Mesothelial cell of epicardium (in vitro differentiated cells): ENCODE data around the gene HIPK1. TPM values are rescaled to one million over a fixed set of nuclear protein-coding genes. Genes with fewer than 3 reads are reported as not detected.

ENCODE experiments used
- DNase-seq, 2 experiments: peaks; one replicate each; pipeline ENCODE4 v3.0.0; 2021; ENCODE audit warnings: low spot score in 2 of 2; ENCODE audit not compliant: unreplicated experiment in 2 of 2
- H3K27ac Mint-ChIP-seq: 2 replicates; pipeline ENCODE4 v1.8.0; 2021; ENCODE audit warnings: mixed read lengths
- H3K27me3 Mint-ChIP-seq: 2 replicates; pipeline ENCODE4 v1.8.0; 2021; ENCODE audit warnings: low read depth, mixed read lengths
- H3K36me3 Mint-ChIP-seq: 2 replicates; pipeline ENCODE4 v1.8.0; 2021; ENCODE audit warnings: mixed read lengths
- H3K4me1 Mint-ChIP-seq: 2 replicates; pipeline ENCODE4 v1.8.0; 2021; ENCODE audit warnings: mixed read lengths
- H3K4me3 Mint-ChIP-seq: 2 replicates; pipeline ENCODE4 v1.8.0; 2021; ENCODE audit warnings: mild to moderate bottlenecking, moderate library complexity, mixed read lengths
- H3K9me3 Mint-ChIP-seq: 2 replicates; pipeline ENCODE4 v1.8.0; 2021; ENCODE audit warnings: mixed read lengths
- total RNA-seq: library from RNA; stranded (reverse); gene quantifications from 3 replicates; pipeline ENCODE4 v1.2.1, GENCODE V29; 2021
- TF ChIP-seq, protein P1 (sequence below): fragments of 200-600 bp; sonication (generic); IDR thresholded peaks from one replicate; pipeline ENCODE4 v1.5.0; 2021; ENCODE audit warnings: antibody characterized with exemption; ENCODE audit not compliant: unreplicated experiment

Gene HIPK1
- total RNA-seq, 1 donor from 2014 or later, result 43.9 TPM

DNA sequence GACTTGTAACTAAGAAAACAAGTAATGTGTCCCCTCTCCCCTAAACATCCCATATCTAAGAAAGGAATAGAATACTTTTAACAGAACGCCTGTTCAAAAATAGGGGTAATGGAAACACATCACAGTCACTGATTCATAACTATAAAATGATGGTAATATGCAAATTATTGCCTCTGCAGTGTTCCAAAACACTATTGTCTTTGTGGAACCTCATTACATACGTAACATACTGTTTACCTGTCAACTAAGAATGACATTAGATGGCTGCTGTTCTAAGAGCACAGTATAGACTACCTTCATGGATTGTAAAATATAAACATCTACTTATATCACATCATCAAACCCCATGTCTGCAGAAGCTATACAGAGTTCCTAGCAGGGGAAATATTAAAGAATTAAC lies 38.3 kb upstream of the HIPK1 start:
- no peak overlapping the region for H3K4me3 Mint-ChIP-seq
- H3K27me3 Mint-ChIP-seq, result no peaks in the 10 kb centered on the region
- no peak overlapping the region for H3K27ac Mint-ChIP-seq
- DNase-seq, result no peak
- no peaks in the 10 kb centered on the region for H3K9me3 Mint-ChIP-seq
- no peaks in the 10 kb centered on the region for H3K4me1 Mint-ChIP-seq
- TF ChIP-seq, protein P1, sequence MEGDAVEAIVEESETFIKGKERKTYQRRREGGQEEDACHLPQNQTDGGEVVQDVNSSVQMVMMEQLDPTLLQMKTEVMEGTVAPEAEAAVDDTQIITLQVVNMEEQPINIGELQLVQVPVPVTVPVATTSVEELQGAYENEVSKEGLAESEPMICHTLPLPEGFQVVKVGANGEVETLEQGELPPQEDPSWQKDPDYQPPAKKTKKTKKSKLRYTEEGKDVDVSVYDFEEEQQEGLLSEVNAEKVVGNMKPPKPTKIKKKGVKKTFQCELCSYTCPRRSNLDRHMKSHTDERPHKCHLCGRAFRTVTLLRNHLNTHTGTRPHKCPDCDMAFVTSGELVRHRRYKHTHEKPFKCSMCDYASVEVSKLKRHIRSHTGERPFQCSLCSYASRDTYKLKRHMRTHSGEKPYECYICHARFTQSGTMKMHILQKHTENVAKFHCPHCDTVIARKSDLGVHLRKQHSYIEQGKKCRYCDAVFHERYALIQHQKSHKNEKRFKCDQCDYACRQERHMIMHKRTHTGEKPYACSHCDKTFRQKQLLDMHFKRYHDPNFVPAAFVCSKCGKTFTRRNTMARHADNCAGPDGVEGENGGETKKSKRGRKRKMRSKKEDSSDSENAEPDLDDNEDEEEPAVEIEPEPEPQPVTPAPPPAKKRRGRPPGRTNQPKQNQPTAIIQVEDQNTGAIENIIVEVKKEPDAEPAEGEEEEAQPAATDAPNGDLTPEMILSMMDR, result no peak
- peaks cover 2% of the 10 kb centered on the region for H3K36me3 Mint-ChIP-seq

DNA sequence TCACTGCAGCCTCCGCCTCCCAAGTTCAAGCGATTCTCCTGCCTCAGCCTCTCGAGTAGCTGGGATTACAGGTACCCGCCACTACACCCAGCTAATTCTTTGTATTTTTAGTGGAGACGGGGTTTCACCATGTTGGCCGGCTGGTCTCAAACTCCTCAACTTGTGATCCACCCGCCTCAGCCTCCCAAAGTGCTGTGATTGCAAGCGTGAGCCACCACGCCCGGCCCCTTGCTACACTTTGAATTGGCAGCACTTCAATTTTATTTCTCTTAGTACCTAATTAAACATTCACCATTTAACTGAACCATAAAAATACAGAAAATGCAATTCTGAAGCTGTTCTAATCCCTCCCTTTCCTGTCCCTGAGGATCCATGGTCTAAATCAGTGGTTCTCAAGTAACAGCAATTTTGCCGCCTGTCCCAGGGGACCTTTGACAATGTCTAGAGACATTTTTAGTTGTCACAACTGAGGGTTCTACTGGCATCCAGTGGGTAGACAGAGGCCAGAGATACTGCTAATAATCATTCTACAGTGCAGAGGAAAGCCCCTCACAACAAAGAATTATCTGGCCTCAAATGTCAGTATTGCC lies 37.4 kb upstream of the HIPK1 start:
- Mint-ChIP-seq H3K36me3 (peaks cover 7% of the 10 kb centered on the region), H3K27me3 (no peaks in the 10 kb centered on the region), H3K4me3 (no peak overlapping the region), H3K27ac (no peak overlapping the region), H3K9me3 (no peaks in the 10 kb centered on the region), H3K4me1 (no peaks in the 10 kb centered on the region)
- TF ChIP-seq, protein P1, result no peak
- no peak for DNase-seq

DNA sequence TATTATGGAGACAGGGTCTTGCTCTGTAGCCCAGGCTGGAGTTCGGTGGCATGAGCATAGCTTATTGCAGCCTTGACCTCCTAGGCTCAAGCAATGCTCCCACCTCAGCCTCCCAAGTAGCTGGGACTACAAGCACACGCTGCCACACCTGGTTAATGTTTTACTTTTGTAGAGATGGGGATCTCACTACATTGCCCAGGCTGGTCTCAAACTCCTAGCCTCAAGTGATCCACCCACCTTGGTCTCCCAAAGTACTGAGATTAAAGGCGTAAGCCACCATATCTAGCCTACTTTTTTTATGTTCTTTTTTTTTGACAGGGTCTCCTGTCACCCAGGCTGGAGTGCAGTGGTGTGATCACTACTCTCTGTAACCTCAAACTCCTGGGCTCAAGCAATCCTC lies 35.9 kb upstream of the HIPK1 start:
- H3K4me1 Mint-ChIP-seq, result no peaks in the 10 kb centered on the region
- no peak overlapping the region for H3K4me3 Mint-ChIP-seq
- H3K36me3 Mint-ChIP-seq, result peaks cover 16% of the 10 kb centered on the region
- H3K9me3 Mint-ChIP-seq, result no peaks in the 10 kb centered on the region
- no peak overlapping the region for H3K27ac Mint-ChIP-seq
- no peak for DNase-seq
- no peaks in the 10 kb centered on the region for H3K27me3 Mint-ChIP-seq
- TF ChIP-seq, protein P1, result no peak

DNA sequence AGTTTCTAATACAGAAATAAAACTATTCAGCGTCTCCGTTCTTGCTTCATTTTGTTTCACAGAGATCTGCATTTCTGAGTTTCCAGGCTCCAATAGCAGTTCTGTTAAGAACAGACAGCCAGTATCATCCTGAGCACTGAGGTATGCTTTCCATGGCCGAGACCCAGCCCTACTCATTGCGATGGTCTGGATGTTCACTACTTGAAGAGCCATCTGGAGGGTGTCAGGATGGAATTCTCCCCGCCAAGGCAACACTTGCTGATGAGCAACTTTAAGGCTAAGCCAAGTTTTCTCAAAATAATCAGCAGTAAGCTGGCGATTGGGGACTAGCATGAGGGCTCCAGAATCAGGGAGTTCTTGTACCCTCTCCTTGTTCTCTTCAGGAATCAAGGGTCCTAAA lies 34.0 kb upstream of the HIPK1 start:
- H3K4me1 Mint-ChIP-seq, result no peaks in the 10 kb centered on the region

DNA sequence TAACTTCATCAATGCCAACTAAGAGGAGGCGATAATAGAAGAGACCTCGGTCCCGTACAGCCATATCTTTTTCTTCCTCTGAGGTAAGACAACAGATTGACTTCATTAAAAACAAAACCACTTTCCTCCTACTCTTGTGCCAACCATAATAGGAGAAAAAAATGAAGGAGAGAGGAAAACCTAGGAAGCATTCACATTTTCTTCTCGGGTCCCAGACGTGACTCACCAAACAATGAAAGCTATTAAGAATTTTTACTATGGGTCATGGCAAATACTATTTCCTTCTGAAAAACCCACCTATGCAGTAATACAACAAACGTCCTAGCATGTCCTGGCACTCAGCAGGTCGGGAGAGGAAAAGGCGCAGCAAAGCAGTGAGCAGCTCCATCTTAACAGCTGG lies 33.2 kb upstream of the HIPK1 start:
- Mint-ChIP-seq H3K27ac (no peak overlapping the region), H3K4me3 (no peak overlapping the region), H3K36me3 (peaks cover 22% of the 10 kb centered on the region), H3K4me1 (no peaks in the 10 kb centered on the region), H3K27me3 (no peaks in the 10 kb centered on the region), H3K9me3 (no peaks in the 10 kb centered on the region)
- DNase-seq, result no peak
- TF ChIP-seq, protein P1, result no peak

More for the DNA sequence above, 34.0 kb upstream of the HIPK1 start:
- H3K27ac Mint-ChIP-seq, result no peak overlapping the region
- TF ChIP-seq, protein P1, result no peak
- no peaks in the 10 kb centered on the region for H3K27me3 Mint-ChIP-seq
- no peak overlapping the region for H3K4me3 Mint-ChIP-seq
- no peak for DNase-seq
- peaks cover 22% of the 10 kb centered on the region for H3K36me3 Mint-ChIP-seq
- H3K9me3 Mint-ChIP-seq, result no peaks in the 10 kb centered on the region
